Mucosa of descending colon (tissue), 3 donors: ENCODE data around the gene MTUS2. TPM values are rescaled to one million over a fixed set of nuclear protein-coding genes. Genes with fewer than 3 reads are reported as not detected.

ENCODE experiments used
- ATAC-seq: fragments of 200-7000 bp; cut with Tn5 transposase; one replicate; pipeline ENCODE4 v1.9.1; 2020; ENCODE audit warnings: mild to moderate bottlenecking, moderate library complexity
- DNase-seq, 3 donors: peaks; one replicate each; pipeline ENCODE4 v3.0.0-alpha.2; 2020
- H3K36me3 ChIP-seq: fragments of 200-600 bp; one replicate; pipeline ENCODE4 v1.8.0; 2021; ENCODE audit warnings: low read depth, mild to moderate bottlenecking
- H3K4me1 ChIP-seq: fragments of 200-600 bp; one replicate; pipeline ENCODE4 v1.8.0; 2021; ENCODE audit warnings: low read depth, mild to moderate bottlenecking
- H3K4me3 ChIP-seq: fragments of 200-600 bp; one replicate; pipeline ENCODE4 v1.8.0; 2021; ENCODE audit warnings: mild to moderate bottlenecking
- H3K9me3 ChIP-seq: fragments of 200-600 bp; one replicate; pipeline ENCODE4 v1.8.0; 2021; ENCODE audit warnings: mild to moderate bottlenecking
- CTCF ChIP-seq: fragments of 200-600 bp; IDR thresholded peaks from one replicate; pipeline ENCODE4 v1.8.0; 2022; ENCODE audit warnings: antibody characterized with exemption, mild to moderate bottlenecking
- intact Hi-C, 2 donors: fragments of 100-400 bp; cut with DNase I in 1 of 2; cut with micrococcal nuclease in 1 of 2; formaldehyde crosslinking; loops; one replicate each; pipeline versions ENCODE4 v1.11.0 to v1.11.1; 2022; cut with DNase I, micrococcal nuclease
- total RNA-seq, 3 donors: library from RNA; stranded (reverse); fragmentation: NEBNext Ultra II Directional in 2 of 3; extraction: Animal tissue kit (Norgen Biotek cat#: 25700) in 2 of 3; gene quantifications; one replicate each; pipeline versions ENCODE4 v1.2.1 to v1.2.4, GENCODE V29; 2021 to 2023
- donor health status: DM: no; HTN: no; CAD: no; lungs with moderate emphysema.
- donor health status: DM: no; HTN: no; CAD: no.
- donor health status: DM: no; HTN: yes; CAD: no.

Gene MTUS2
- total RNA-seq, 3 donors from 2014 or later = 0.09 to 0.85 (median 0.60) TPM

DNA sequence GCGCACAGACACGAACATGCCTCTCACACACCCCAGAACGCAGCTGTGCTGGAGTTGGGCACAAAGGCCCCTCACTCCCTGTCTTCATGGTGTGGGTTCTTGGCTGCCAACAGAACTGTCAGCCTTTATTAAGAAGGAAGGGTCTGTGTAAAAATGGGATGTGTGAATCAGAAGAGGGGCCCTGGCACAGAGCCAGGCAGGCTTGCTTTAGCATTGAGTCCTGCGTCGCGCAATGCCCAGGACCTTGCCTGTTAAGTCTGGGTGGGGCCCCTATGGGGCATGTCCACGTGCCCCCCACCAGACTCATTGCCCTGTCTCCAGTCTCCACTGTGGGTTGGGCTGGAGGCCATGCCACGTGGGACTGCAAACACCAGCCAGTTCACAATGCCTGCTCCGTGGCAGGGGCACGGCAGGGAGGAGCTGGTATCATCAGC, 690.5 kb downstream of the MTUS2 start:
- Histone ChIP-seq H3K9me3 (no peaks in the 10 kb centered on the region), H3K4me1 (no peaks in the 10 kb centered on the region), H3K4me3 (no peak overlapping the region), H3K36me3 (no peaks in the 10 kb centered on the region)
- no peak for TF ChIP-seq CTCF
- ATAC-seq (no peak), DNase-seq (no peak)
- intact Hi-C loops = loop anchor here (5.0 to 10.0 kb wide), 2 partner anchors 602 to 604 kb away; no protein-coding TSS in a partner anchor

- ATAC-seq (no peak), DNase-seq (no peak)
- Histone ChIP-seq H3K36me3 (no peaks in the 10 kb centered on the region), H3K4me3 (no peak overlapping the region), H3K4me1 (no peaks in the 10 kb centered on the region), H3K9me3 (no peaks in the 10 kb centered on the region)
- intact Hi-C loops = loop anchor here (5.0 to 10.0 kb wide), 2 partner anchors 601 to 604 kb away; no protein-coding TSS in a partner anchor
- TF ChIP-seq CTCF = no peak
Observed at GRCh38 chr13:29511106-29511796, 691.1 kb downstream of the MTUS2 start.

DNA sequence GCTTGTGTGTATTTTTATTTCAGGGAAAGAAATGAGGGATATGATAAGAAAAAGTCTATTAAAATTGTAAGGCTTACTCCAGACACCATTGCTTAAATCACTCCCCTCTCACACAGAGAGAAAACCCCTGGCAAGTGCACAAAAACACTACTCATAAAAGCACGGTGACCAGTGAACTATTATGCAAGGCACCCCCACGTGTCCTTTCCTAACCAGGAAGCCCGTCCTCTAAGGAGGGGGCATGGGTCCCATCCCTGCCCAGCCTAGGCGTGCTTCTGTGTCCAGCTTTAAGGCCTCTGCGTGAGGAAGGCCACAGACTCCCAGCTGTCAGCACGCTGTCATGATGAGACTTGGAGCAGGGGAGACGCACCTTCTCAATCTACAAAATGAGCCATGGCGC, 691.8 kb downstream of the MTUS2 start:
- Histone ChIP-seq H3K4me1 (no peaks in the 10 kb centered on the region), H3K4me3 (no peak overlapping the region), H3K9me3 (no peaks in the 10 kb centered on the region), H3K36me3 (no peaks in the 10 kb centered on the region)
- TF ChIP-seq CTCF = no peak
- ATAC-seq (no peak), DNase-seq (no peak)
- intact Hi-C loops = loop anchor here (5.0 to 10.0 kb wide), 2 partner anchors 600 to 603 kb away; no protein-coding TSS in a partner anchor

- intact Hi-C loops = loop anchor here (5.0 to 10.0 kb wide), 2 partner anchors 599 to 602 kb away; no protein-coding TSS in a partner anchor
- Histone ChIP-seq H3K4me1 (no peaks in the 10 kb centered on the region), H3K9me3 (no peaks in the 10 kb centered on the region), H3K4me3 (no peak overlapping the region), H3K36me3 (no peaks in the 10 kb centered on the region)
- no peak for TF ChIP-seq CTCF
- no peak for DNase-seq
- ATAC-seq = no peak
Observed at GRCh38 chr13:29513002-29513980, 693.2 kb downstream of the MTUS2 start.

- DNase-seq = no peak
- no peak for ATAC-seq
- Histone ChIP-seq H3K4me3 (no peak overlapping the region), H3K9me3 (no peaks in the 10 kb centered on the region), H3K4me1 (no peaks in the 10 kb centered on the region), H3K36me3 (no peaks in the 10 kb centered on the region)
- no peak for TF ChIP-seq CTCF
- intact Hi-C loops = loop anchor here (5.0 to 10.0 kb wide), 2 partner anchors 598 to 601 kb away; no protein-coding TSS in a partner anchor
Observed at GRCh38 chr13:29513981-29514719, 694.0 kb downstream of the MTUS2 start.
